Brain microvascular endothelial cell (primary cell): ENCODE measurements around the gene ARL13B.

Source experiments
- DNase-seq: peaks from one replicate; pipeline ENCODE4 v3.0.0-alpha.2; 2020
- H3K27ac ChIP-seq: fragments of 250-450 bp; sonication (Bioruptor Pico); 2 replicates; pipeline ENCODE4 v1.5.1; 2020; ENCODE audit warnings: mild to moderate bottlenecking, moderate library complexity
- H3K27me3 ChIP-seq: fragments of 250-450 bp; sonication (Bioruptor Pico); replicated peaks from 2 replicates; pipeline ENCODE4 v1.5.1; 2020; ENCODE audit warnings: mild to moderate bottlenecking
- H3K36me3 ChIP-seq: fragments of 250-450 bp; sonication (Bioruptor Pico); replicated peaks from 2 replicates; pipeline ENCODE4 v1.5.1; 2020; ENCODE audit warnings: mild to moderate bottlenecking
- H3K4me3 ChIP-seq: 2 replicates; pipeline ENCODE4 v1.5.1; 2011; ENCODE audit warnings: low read depth, mild to moderate bottlenecking, control low read depth, low read length, moderate library complexity
- CTCF ChIP-seq: IDR thresholded peaks from 2 replicates; pipeline ENCODE4 v1.5.1; 2011; ENCODE audit warnings: low read depth, mild to moderate bottlenecking, moderate library complexity, low read length, control low read depth, inconsistent platforms; ENCODE audit errors: missing control alignments
- in situ Hi-C: cut with HindIII; loops from 2 replicates; pipeline ENCODE4 v1.10.0; 2017; ENCODE audit warnings: low sequenced_read_pairs, low pct_ligation_motif_present

The ARL13B gene

GRCh38 chr3:94050546-94050945 lies 70.6 kb downstream of the ARL13B start:
- Histone ChIP-seq H3K4me3 (no peak overlapping the region), H3K36me3 (no peaks in the 10 kb centered on the region), H3K27me3 (no peaks in the 10 kb centered on the region), H3K27ac (no peak overlapping the region)
- TF ChIP-seq CTCF = no peak
- DNase-seq = no peak
- in situ Hi-C loops = no loop called here

- Histone ChIP-seq H3K27me3 (no peaks in the 10 kb centered on the region), H3K27ac (no peak overlapping the region), H3K4me3 (no peak overlapping the region), H3K36me3 (no peaks in the 10 kb centered on the region)
- no peak for DNase-seq
- in situ Hi-C loops = no loop called here
- no peak for TF ChIP-seq CTCF
Measured at GRCh38 chr3:94061297-94061696, 81.3 kb downstream of the ARL13B start.

GRCh38 chr3:94062513-94063404 lies 82.8 kb downstream of the ARL13B start, which contains the start of the genes DHFR2 and NSUN3:
Gene DHFR2 (minus strand): TSS chr3:94062916. CDS start chr3:94061511, 1,405 bp downstream.
Gene NSUN3 (plus strand): TSS chr3:94063061. CDS start chr3:94063127, 66 bp downstream.
- Histone ChIP-seq H3K27ac (peak within 1 kb of the TSS; percentile 99), H3K4me3 (peak within 1 kb of the TSS; percentile 70), H3K27me3 (no peaks in the 10 kb centered on the region), H3K36me3 (no peaks in the 10 kb centered on the region)
- in situ Hi-C loops = no loop called here
- no peak for TF ChIP-seq CTCF
- DNase-seq = peak; percentile 98

DNA sequence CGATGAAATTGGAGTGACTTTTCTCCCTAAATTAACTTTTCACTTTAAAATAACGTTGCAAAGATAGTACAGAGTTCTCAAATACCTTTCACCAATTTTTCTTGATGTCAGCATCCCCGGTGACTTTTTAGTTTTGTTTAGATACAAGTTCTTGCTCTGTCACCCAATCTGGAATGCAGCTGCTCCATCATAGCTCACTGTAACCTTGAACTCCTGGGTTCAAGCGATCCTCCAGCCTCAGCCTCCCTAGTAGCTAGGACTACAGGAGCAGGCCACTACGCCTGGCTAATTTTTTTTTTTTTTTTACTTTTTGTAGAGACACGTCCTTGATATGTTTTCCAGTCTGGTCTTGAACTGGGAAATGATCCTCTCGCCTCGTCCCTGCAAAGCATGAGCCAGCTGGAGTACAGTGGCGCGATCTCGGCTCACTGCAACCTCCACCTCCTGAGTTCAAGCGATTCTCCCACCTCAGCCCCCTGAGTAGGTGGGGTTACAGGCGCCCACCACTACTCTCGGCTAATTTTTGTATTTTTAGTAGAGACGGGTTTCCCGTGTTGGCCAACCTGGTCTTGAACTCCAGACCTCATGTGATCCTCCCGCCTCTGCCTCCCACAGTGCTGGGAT lies 83.7 kb downstream of the ARL13B start:
- no peak for DNase-seq
- in situ Hi-C loops = no loop called here
- no peaks in the 10 kb centered on the region for H3K36me3 ChIP-seq
- TF ChIP-seq CTCF = no peak
- peak overlapping the region; percentile 70 for H3K4me3 ChIP-seq
- peak overlapping the region; percentile 99 for H3K27ac ChIP-seq
- no peaks in the 10 kb centered on the region for H3K27me3 ChIP-seq

GRCh38 chr3:94064243-94064860 lies 84.4 kb downstream of the ARL13B start:
- H3K4me3 ChIP-seq = no peak overlapping the region
- H3K36me3 ChIP-seq = no peaks in the 10 kb centered on the region
- H3K27ac ChIP-seq = no peak overlapping the region
- in situ Hi-C loops = no loop called here
- no peak for TF ChIP-seq CTCF
- no peak for DNase-seq
- no peaks in the 10 kb centered on the region for H3K27me3 ChIP-seq
